Stimulated activated CD4-positive, alpha-beta T cell treated with anti-CD3 and anti-CD28 coated beads, Interleukin-2, amount 100 ng/mL, for 4 hours (primary cell): ENCODE measurements around the gene RPS10.

Experiments used
- DNase-seq: peaks from one replicate; pipeline ENCODE4 v3.0.0-alpha.2; 2020; ENCODE audit warnings: low read depth

The RPS10 gene

GRCh38 chr6:34370361-34370760, 55.5 kb downstream of the RPS10 start:
- DNase-seq, result no peak

DNA sequence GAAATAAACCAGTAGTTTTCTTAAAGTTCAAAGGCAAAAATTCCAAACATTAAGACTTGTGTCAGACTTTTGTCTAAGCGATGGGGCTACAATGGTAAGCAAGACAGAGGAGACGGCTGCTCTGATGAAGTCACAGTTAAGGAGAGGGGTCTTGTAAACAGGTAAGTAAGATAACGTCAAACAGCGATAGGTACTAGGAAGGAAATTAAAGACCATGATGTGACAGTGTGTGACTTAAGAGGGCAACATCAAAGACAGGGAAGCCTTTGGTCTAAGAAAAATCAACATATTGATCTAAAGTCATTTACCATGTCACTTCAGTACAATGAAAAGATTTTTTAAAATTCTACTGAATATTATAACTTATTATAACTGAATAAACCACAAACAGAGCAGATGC, 56.5 kb downstream of the RPS10 start:
- no peak for DNase-seq
